GM13977 (cell line): Measurements from ENCODE around the gene METTL1.

Source experiments
- DNase-seq: peaks from one replicate; pipeline ENCODE4 v3.0.0; 2012; ENCODE audit warnings: low spot score
- CTCF ChIP-seq: IDR thresholded peaks from 2 replicates; pipeline ENCODE4 v1.5.1; 2012; ENCODE audit warnings: mild to moderate bottlenecking, control low read depth; ENCODE audit not compliant: insufficient read depth; ENCODE audit errors: extremely low read depth, missing control alignments
- in situ Hi-C: fragments of 300-500 bp; cut with MboI; formaldehyde crosslinking; loops from one replicate; pipeline ENCODE4 v1.12.0; 2022; ENCODE audit warnings: low sequenced_read_pairs, low pct_unique_long_range_greater_than_20kb, mixed read lengths, inconsistent platforms; ENCODE audit not compliant: unreplicated experiment

METTL1 gene

GRCh38 chr12:57735198-57735855, 36.6 kb downstream of the METTL1 start:
- in situ Hi-C loops: no loop called here
- no peak for DNase-seq
- TF ChIP-seq CTCF: no peak

DNA sequence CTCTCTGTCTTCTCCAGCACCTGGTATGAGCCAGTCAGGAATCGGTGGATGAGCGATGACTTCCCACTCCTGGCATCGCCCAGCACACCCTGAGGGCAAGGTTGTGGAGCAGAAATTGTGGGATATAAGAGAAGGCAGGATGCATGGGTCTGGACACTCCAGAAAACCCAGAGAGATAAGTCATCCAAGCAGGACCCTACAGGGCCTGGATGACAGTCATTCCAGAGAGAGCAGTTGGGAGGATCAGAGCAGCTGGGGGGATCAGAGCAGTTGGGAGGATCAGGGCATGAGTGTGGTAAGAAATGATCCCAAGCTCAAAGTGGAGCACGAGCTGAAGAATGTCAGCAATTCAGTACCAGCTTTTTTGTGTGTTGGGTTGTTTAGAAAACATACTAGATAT, 37.3 kb downstream of the METTL1 start:
- in situ Hi-C loops: no loop called here
- DNase-seq: no peak
- no peak for TF ChIP-seq CTCF

DNA sequence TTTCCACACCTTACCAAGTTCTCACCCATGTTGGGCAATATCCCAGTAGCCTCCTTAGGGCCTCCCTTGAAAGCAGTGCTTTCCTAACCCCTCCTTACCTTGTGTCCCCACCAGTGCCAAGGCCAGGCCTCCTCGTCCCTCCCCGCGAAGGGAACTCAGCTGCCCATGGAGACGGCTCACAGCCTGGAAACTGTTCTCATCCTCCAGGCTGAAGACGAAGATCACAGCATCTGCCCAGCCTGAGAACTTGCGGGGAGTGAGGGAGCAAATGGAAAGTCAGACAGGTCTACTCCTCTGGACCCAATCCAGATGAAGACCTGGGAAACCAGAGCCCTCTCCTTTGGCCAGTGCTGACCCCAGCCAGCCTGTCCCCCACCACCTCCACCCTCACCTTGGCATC, 38.0 kb downstream of the METTL1 start:
- in situ Hi-C loops: no loop called here
- no peak for DNase-seq
- TF ChIP-seq CTCF: no peak

DNA sequence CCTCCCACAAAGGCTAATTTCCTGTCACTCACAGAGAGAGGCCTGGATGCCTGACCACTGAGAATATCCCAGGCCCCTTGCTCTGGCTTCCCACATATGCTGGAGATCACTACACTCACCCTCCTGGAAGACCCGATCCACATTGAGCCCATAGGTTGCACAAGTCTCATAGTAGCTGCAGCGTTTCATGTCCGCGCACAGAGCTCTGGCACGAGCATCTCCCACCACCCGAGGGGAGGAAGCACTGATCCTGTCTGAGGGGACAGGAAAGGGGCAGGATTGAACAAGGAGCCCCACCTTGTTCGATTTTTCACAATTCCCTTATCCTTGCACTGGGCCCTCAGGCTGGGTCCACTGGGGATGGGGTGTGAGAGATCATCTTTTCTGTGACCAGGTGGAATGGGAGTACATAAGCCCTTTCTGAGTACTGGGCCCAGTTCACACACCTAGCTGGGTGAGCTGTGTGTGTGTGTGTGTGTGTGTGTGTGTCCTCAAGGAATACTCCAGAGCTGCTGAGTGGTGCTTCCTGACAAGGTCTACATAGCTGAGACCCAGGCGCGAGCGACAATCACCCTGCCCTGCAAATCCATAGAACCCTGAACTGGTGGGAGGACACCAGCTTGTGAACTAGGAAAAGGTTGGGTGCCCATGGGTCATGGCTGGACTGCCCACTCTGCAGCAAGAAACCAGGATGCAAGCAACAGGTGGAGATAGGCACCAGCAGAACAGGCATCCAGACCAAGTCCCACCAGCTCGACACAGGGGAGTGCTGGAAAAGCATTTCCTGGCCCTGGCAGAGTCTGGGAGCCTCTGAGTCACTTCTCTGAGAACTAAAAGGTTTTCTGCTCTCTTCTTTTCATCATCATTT, 38.9 kb downstream of the METTL1 start:
- TF ChIP-seq CTCF: no peak
- in situ Hi-C loops: no loop called here
- DNase-seq: no peak

DNA sequence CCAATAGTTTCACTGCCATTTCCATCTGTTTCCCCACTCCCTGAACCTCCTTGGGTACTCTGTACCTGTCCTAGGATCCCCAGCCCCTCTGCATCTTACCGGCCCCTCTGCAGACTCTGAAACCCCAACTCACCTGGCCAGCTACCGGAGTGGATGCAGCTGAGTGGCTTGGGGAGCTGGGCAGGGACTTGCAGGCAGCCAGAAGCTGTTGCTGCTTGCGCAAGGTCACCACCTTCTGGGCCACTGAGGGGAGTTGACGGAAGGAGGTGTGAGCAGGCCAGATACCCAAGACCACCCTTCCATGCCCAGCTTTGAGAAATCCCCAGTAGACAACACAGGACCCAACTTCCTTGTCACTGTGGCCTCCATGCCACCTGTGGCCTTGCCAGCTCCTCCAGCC, 39.6 kb downstream of the METTL1 start:
- no peak for DNase-seq
- in situ Hi-C loops: no loop called here

More for the DNA sequence above, 39.6 kb downstream of the METTL1 start:
- TF ChIP-seq CTCF: no peak
